ENCODE data around the gene RHOV.

GRCh38 chr15:40870716-40871115, 3.3 kb downstream of the RHOV start:
- TF ChIP-seq REST (IDR thresholded peaks at IDR 0.05; ENCODE audit: low read depth) (no peak), ZNF274 (IDR thresholded peaks at IDR 0.05; ENCODE audit: low read depth, low read length) (no peak), CTCF (IDR thresholded peaks at IDR 0.05 in 2 of 3, conservative IDR thresholded peaks at IDR 0.05 in 1 of 3; ENCODE audit: borderline replicate concordance in 1 of 3, insufficient read depth in 1 of 3, low read depth in 2 of 3, low read length in 2 of 3) (no peak), EZH2 (IDR thresholded peaks at IDR 0.05) (no peak)
